ENCODE measurements around the gene GCK. TPM values are rescaled to one million over a fixed set of nuclear protein-coding genes. Genes with fewer than 3 reads are reported as not detected.
"Not testable (repeated sequence)": the region's sequence is repeated elsewhere in the genome, so short reads cannot be mapped to it uniquely, and the experiment has no call there.

Gene GCK
- total RNA-seq, 3 donors from 2014 or later (not counting 1 experiment from before 2014, with no cell fraction given) = not detected

DNA sequence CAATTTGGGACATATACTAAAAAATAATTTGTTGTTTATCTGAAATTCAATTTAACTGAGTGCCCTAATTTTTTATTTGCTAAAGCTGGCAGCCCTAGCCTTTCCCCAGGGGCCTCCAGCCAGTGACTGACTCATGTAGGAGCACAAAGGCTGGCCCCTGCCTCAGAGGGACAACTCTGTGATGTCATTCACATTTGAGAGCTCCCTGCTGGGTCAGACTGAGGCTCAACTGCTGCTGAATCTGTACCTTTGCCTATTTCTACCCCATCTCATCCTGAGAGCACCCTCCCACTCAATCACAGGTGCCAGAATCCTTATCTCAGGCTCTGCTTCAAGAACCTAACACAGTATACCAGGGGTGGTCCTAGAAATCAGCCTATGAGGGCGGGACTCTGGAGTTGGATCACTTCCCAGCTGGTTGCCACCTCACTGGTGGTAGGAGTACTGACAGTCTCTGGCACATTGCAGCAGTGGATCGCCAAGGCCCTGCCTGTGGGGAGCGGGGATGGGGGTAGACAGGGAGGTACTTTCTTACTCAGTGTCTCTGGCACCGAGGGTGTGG, 11.6 kb downstream of the GCK start:
- H3K36me3 Mint-ChIP-seq = no peaks in the 10 kb centered on the region
- WGBS (ENCODE audit: insufficient coverage) = 80% methylated on average over 4 of the region's 4 CpGs
- no peak overlapping the region for H3K27ac Mint-ChIP-seq
- Histone ChIP-seq H3K4me1 (ENCODE audit: control insufficient read depth, insufficient read depth, low read length) (no peaks in the 10 kb centered on the region), H3K9me3 (ENCODE audit: control insufficient read depth, insufficient read depth, low read length) (peaks cover 1% of the 10 kb centered on the region), H3K36me3 (ENCODE audit: control insufficient read depth, insufficient read depth, low read length) (no peaks in the 10 kb centered on the region), H3K27me3 (ENCODE audit: control insufficient read depth, insufficient read depth, low read length) (no peaks in the 10 kb centered on the region), H3K4me3 (ENCODE audit: low read length) (no peak overlapping the region), H3K27ac (ENCODE audit: low read length) (no peak overlapping the region)
- no peak overlapping the region for H3K4me3 Mint-ChIP-seq
- H3K4me1 Mint-ChIP-seq = no peaks in the 10 kb centered on the region
- no peak for DNase-seq
- intact Hi-C loops (cut with micrococcal nuclease) = no loop called here
- no peaks in the 10 kb centered on the region for H3K9me3 Mint-ChIP-seq
- peaks cover 19 to 61% of the 10 kb centered on the region in 2 donors for H3K27me3 Mint-ChIP-seq (ENCODE audit: low read depth in 2 of 2)
- no peak for ATAC-seq
- TF ChIP-seq, protein P1, sequence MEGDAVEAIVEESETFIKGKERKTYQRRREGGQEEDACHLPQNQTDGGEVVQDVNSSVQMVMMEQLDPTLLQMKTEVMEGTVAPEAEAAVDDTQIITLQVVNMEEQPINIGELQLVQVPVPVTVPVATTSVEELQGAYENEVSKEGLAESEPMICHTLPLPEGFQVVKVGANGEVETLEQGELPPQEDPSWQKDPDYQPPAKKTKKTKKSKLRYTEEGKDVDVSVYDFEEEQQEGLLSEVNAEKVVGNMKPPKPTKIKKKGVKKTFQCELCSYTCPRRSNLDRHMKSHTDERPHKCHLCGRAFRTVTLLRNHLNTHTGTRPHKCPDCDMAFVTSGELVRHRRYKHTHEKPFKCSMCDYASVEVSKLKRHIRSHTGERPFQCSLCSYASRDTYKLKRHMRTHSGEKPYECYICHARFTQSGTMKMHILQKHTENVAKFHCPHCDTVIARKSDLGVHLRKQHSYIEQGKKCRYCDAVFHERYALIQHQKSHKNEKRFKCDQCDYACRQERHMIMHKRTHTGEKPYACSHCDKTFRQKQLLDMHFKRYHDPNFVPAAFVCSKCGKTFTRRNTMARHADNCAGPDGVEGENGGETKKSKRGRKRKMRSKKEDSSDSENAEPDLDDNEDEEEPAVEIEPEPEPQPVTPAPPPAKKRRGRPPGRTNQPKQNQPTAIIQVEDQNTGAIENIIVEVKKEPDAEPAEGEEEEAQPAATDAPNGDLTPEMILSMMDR (IDR thresholded peaks at IDR 0.05) = no peak

DNA sequence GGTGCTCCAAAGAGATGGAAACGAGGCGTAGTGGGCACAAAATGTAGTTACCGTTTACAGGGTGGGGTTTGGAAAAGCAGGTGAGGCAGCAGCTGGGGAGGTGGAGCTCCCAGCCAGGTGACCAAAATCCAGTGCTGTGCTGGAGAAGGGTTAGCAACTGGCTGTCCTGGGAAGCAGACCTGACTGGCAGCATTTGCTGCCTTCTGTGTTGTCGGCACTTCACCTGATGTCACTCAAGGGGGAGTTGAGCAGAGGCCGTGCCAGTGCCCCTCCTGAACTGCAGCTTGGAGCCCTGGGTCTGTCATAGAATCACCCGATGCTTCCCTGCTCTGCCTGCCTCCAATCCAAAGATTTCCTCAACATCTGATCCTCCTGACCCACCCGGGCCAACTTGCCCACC, 12.8 kb downstream of the GCK start:
- no peaks in the 10 kb centered on the region for H3K27me3 ChIP-seq (ENCODE audit: control insufficient read depth, insufficient read depth, low read length)
- WGBS (ENCODE audit: insufficient coverage) = 73% methylated on average over 7 of the region's 7 CpGs
- H3K36me3 ChIP-seq (ENCODE audit: control insufficient read depth, insufficient read depth, low read length) = no peaks in the 10 kb centered on the region
- TF ChIP-seq, protein P1 (IDR thresholded peaks at IDR 0.05) = no peak
- ATAC-seq = no peak
- H3K36me3 Mint-ChIP-seq = no peaks in the 10 kb centered on the region
- H3K4me3 Mint-ChIP-seq = no peak overlapping the region
- no peaks in the 10 kb centered on the region for H3K4me1 Mint-ChIP-seq
- H3K4me3 ChIP-seq (ENCODE audit: low read length) = no peak overlapping the region
- H3K4me1 ChIP-seq (ENCODE audit: control insufficient read depth, insufficient read depth, low read length) = no peaks in the 10 kb centered on the region
- intact Hi-C loops (cut with micrococcal nuclease) = no loop called here
- no peaks in the 10 kb centered on the region for H3K9me3 Mint-ChIP-seq
- peaks cover 19 to 54% of the 10 kb centered on the region in 2 donors for H3K27me3 Mint-ChIP-seq (ENCODE audit: low read depth in 2 of 2)
- no peak overlapping the region for H3K27ac ChIP-seq (ENCODE audit: low read length)
- H3K9me3 ChIP-seq (ENCODE audit: control insufficient read depth, insufficient read depth, low read length) = no peaks in the 10 kb centered on the region
- H3K27ac Mint-ChIP-seq = no peak overlapping the region
- DNase-seq = no peak

DNA sequence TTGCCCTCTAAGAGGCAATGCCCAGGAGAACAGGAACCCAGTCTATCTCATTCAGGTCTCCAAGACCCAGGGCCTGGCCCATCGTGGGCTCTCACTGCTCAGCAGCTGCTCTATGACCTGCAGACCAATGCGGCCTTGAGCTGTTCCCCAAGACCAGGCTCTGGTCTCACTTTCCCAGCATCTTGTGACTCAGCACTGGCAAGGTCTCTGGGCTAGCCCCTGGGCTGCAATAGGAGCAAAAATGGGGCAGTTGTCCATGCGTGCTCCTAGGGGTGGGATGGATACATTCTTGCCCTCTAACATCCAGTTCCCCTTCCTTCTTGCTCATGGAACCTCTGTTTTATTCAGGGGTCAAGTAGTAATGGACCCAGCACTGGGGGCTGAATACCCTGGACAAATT, 13.5 kb downstream of the GCK start:
- Mint-ChIP-seq H3K4me3 (no peak overlapping the region), H3K9me3 (no peaks in the 10 kb centered on the region), H3K27me3 (ENCODE audit: low read depth in 2 of 2) (peaks cover 15 to 48% of the 10 kb centered on the region in 2 donors), H3K27ac (no peak overlapping the region), H3K36me3 (no peaks in the 10 kb centered on the region), H3K4me1 (no peaks in the 10 kb centered on the region)
- no peak overlapping the region for H3K27ac ChIP-seq (ENCODE audit: low read length)
- ATAC-seq (no peak), DNase-seq (no peak)
- no peaks in the 10 kb centered on the region for H3K4me1 ChIP-seq (ENCODE audit: control insufficient read depth, insufficient read depth, low read length)
- H3K4me3 ChIP-seq (ENCODE audit: low read length) = no peak overlapping the region
- H3K9me3 ChIP-seq (ENCODE audit: control insufficient read depth, insufficient read depth, low read length) = no peaks in the 10 kb centered on the region
- H3K36me3 ChIP-seq (ENCODE audit: control insufficient read depth, insufficient read depth, low read length) = no peaks in the 10 kb centered on the region
- no peaks in the 10 kb centered on the region for H3K27me3 ChIP-seq (ENCODE audit: control insufficient read depth, insufficient read depth, low read length)
- intact Hi-C loops (cut with micrococcal nuclease) = no loop called here
- 72% methylated on average over 2 of the region's 3 CpGs for whole genome bisulfite sequencing (ENCODE audit: insufficient coverage)
- TF ChIP-seq, protein P1 (IDR thresholded peaks at IDR 0.05) = no peak

DNA sequence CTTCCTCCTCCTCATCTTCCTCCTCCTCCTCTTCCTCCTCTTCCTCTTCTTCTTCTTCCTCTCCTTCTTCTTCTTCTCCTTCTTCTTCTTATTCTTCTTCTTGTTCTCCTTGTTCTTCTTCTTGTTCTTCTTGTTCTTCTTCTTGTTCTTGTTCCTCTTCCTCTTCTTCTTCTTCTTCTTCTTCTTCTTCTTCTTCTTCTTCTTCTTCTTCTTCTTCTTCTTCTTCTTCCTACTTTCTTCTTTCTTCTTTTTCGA, 14.6 kb downstream of the GCK start:
- H3K4me1 Mint-ChIP-seq; DNase-seq; H3K27ac ChIP-seq (ENCODE audit: low read length); ATAC-seq; H3K9me3 ChIP-seq (ENCODE audit: control insufficient read depth, insufficient read depth, low read length); H3K9me3 Mint-ChIP-seq; H3K27me3 ChIP-seq (ENCODE audit: control insufficient read depth, insufficient read depth, low read length); H3K4me3 Mint-ChIP-seq; H3K4me1 ChIP-seq (ENCODE audit: control insufficient read depth, insufficient read depth, low read length); intact Hi-C loops (cut with micrococcal nuclease); H3K36me3 ChIP-seq (ENCODE audit: control insufficient read depth, insufficient read depth, low read length); H3K4me3 ChIP-seq (ENCODE audit: low read length); H3K27ac Mint-ChIP-seq; H3K36me3 Mint-ChIP-seq: not testable (repeated sequence)
- peaks cover 17 to 52% of the 10 kb centered on the region in 2 donors for H3K27me3 Mint-ChIP-seq (ENCODE audit: low read depth in 2 of 2)
- 55% methylated on average over 1 of the region's 1 CpG for WGBS (ENCODE audit: insufficient coverage)
